GM10266 (cell line): Measurements from ENCODE around the gene CCL22.

Source experiments
- DNase-seq: peaks from one replicate; pipeline ENCODE4 v3.0.0; 2012; ENCODE audit errors: extremely low spot score
- CTCF ChIP-seq: IDR thresholded peaks from 2 replicates; pipeline ENCODE4 v1.5.1; 2012; ENCODE audit warnings: mild to moderate bottlenecking, low read depth; ENCODE audit not compliant: control insufficient read depth, insufficient read depth; ENCODE audit errors: missing control alignments

The CCL22 gene

GRCh38 chr16:57318240-57318970 is 40.2 kb upstream of the CCL22 start:
- TF ChIP-seq CTCF = no peak
- no peak for DNase-seq

- TF ChIP-seq CTCF = no peak
- no peak for DNase-seq
Observed at GRCh38 chr16:57319646-57320045, 38.9 kb upstream of the CCL22 start.

DNA sequence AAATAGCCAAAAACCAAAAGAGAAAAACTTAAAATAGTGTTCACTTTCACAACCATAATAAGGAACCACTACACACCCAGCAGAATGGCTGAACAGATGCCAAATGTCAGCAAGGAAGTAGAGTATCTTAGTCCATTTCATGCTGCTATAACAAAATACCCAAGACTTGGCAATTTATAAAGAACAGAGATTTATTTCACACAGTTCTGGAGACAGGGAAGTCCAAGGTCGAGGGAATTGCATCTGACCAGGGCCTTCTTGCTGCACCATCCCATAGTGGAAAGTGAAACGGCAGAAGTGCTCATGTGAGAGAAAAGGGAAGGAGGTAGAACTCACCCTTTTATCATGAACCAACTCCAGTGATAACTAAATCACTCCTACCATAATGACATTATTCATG is 33.8 kb upstream of the CCL22 start:
- no peak for TF ChIP-seq CTCF
- no peak for DNase-seq

- no peak for DNase-seq
- no peak for TF ChIP-seq CTCF
Observed at GRCh38 chr16:57325458-57325857, 33.1 kb upstream of the CCL22 start.

DNA sequence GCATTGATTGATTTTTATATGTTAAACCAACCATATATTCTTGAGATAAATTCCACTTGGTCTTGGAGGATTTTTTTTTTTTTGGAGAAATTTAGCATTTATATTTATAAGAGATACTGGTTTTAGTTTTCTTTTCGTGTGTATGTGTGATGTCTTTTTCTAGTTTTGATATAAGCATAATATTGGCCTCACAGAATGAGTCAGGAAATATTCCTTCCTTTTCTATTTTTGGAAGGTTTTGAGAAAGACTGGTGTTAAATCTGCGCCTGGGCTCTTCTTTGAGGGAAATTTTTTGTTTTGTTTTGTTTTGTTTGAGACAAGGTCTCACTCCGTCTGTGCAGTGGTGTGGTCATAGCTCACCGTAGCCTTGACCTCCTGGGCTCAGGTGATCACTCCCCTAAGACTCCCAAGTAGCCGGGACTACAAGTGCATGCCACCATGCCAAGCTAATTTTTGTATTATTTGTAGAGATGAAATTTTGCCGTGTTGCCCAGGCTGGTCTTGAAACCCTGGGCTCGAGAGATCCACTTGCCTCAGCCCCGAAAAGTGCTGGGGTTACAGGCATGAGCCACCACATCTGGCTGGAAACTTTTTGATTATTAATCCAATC is 28.8 kb upstream of the CCL22 start:
- DNase-seq = no peak
- TF ChIP-seq CTCF = no peak

GRCh38 chr16:57331355-57331754 is 27.2 kb upstream of the CCL22 start:
- no peak for TF ChIP-seq CTCF
- no peak for DNase-seq

GRCh38 chr16:57333402-57333801 is 25.2 kb upstream of the CCL22 start:
- DNase-seq = no peak
- no peak for TF ChIP-seq CTCF
